HG03060 (cell line): Measurements from ENCODE around the gene POMT1.

ENCODE experiments used
- ATAC-seq: cut with Tn5 transposase; IDR thresholded peaks from one replicate; pipeline ENCODE4 v1.9.1; 2021; ENCODE audit warnings: low read depth, moderate number of reproducible peaks; ENCODE audit not compliant: unreplicated experiment

POMT1 gene

GRCh38 chr9:131523451-131524435 lies 21.0 kb downstream of the POMT1 start:
- ATAC-seq = no peak

DNA sequence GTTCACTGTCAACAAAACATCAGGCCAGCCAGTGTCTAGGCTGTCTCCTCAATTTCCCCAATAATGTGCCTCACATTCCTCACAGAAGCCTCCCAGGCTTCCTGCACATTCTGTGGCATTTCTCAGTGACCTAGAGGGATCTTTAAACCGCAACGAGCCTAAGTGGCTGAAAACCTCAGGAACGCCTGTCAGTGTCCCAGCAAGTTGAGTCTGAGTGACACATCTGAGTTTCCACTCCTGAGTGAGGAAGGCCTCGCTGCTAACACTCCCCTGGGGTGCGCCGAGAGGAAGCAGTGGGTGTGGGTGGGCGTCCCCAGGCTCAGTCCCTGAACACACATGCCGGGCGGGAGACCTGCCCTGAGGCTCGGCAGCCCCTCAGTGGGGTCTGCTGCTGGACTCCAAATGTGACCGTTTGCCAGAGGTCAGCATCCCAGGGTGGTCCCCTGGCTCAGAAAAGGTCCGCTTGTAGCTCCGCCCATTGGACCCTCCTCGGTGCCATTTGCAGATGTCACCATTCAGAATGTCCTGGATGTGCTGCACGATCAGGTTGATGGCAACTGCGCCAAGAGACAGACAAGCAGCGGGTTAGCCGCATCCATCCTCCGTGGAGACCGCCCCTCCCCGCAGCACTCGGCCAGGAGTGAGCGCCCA lies 22.1 kb downstream of the POMT1 start:
- no peak for ATAC-seq

- ATAC-seq = no peak
Measured at GRCh38 chr9:131525643-131526565, 23.2 kb downstream of the POMT1 start.

DNA sequence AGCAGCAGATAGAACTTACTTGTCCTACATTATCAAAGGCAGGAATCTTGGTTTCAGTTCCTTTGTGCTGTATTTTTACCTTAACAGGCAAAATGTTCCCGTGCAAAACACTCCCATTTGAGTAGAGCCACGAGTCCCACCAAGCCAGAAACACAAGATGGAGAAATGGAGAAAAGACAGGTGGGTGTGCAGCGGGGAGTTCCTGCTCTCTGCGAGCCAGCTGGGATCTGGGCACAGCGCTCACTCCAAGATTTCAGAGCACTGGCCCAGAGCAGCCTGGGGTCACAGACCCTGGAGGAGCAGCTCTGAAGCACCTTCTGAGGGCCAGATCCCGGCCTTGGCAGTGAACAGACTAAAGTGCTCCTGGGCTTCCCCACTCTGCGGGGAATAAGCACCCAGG lies 25.5 kb downstream of the POMT1 start:
- no peak for ATAC-seq

- no peak for ATAC-seq
Measured at GRCh38 chr9:131528886-131529505, 26.3 kb downstream of the POMT1 start.

GRCh38 chr9:131529597-131530545 lies 27.2 kb downstream of the POMT1 start:
- ATAC-seq = no peak

DNA sequence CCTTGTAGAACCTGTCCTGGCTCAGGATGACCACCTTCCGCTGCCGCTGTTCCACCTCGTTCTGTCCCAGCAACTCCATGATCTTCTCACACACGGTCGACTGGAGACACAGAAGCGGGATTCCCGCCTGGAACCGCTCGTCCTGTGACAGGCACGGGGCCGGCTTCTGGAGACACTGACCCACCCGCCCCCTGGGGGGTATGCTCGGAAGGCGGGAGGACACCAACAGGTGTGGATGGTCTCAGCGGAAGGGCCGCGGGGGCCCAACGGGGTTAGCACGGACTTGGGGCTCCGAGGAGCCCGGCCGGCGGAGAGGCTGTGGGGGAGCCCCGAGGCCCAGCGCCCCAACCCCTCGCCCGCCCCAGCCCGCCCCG lies 27.8 kb downstream of the POMT1 start:
- no peak for ATAC-seq

GRCh38 chr9:131530920-131531832 lies 28.5 kb downstream of the POMT1 start, which contains the start of gene UCK1:
TSS of gene UCK1 (minus strand) at chr9:131531263. CDS start at chr9:131531174, 89 bp downstream.
- ATAC-seq = no peak

DNA sequence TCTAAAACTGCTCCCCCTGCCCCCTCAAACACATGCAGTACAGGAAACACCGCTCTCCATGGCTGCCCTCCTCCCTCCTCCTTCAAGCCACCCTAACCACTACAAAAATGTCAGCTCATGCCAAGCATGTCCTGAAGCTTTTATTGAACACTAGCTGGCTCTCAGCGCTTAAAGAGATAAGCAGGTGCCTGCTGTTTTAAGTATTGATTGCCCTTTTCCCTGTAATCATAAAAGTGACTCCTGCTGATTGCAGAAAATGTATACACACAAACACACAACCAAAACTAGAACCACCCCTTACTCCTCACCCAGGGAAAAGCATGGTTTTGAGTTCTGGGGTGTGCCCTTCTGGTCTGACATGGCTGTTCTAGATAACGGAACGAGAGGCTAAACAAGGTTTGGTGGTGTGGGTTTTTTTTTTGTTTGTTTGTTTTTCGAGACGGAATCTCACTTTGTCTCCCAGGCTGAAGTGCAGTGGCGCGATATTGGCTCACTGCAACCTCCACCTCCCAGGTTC lies 32.1 kb downstream of the POMT1 start:
- ATAC-seq = no peak

GRCh38 chr9:131537946-131538345 lies 35.2 kb downstream of the POMT1 start:
- ATAC-seq = no peak

GRCh38 chr9:131539223-131539923 lies 36.7 kb downstream of the POMT1 start:
- ATAC-seq = no peak

DNA sequence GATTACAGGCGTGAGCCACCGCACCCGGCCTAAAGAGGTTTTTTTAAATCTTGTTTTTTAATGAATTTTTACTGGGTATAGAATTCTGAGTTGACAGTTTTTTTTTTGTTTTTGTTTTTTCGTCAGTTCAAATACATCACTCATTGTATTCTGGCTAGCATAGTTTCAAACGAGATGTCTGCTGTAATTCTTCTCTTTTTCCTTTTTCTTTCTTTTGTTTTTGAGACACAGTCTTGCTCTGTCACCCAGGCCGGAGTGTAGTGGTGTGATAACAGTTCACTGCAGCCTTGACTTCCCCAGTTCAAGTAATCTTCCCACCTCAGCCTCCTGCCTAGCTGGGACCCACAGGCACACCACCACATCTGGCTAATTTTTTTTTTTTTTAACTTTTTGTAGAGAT lies 40.4 kb downstream of the POMT1 start:
- no peak for ATAC-seq

GRCh38 chr9:131545003-131545785 lies 42.5 kb downstream of the POMT1 start, which contains the start of gene PRRT1B:
TSS of gene PRRT1B (plus strand) at chr9:131545523. CDS start at chr9:131545616, 93 bp downstream.
- ATAC-seq = no peak

DNA sequence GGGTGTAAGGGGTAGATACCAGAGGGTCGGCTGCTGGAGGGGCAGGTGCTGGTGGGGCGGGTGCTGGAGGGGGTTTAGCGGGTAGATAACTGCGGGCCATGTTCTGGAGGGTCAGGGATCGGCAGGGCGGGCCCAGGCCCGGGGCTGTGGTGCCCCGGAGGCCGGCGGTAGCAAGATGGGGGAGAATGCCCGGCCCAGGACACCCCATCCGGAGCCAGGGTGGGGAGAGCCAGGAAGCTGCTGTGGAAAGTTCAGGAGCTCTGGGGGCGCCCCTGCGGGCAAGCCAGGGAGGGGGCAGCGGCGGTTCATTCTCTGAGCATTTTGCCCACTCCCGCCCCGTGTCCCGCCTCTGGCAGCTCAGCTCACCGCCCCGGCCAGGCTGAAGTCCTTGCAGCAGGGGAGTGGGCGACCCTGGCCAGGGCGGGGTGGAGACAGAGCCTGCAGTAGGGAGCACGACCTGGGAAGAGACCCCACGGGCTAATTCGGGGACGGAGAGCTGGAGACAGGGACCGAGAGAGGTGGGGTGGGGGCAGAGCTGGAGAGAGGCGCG lies 43.1 kb downstream of the POMT1 start:
- no peak for ATAC-seq

GRCh38 chr9:131546336-131547084 lies 43.8 kb downstream of the POMT1 start:
- no peak for ATAC-seq
